OCI-LY3 (cell line): Measurements from ENCODE around the gene NBEA.
"Not testable (repeated sequence)": the region's sequence is repeated elsewhere in the genome, so short reads cannot be mapped to it uniquely, and the experiment has no call there.

Experiments
- H2AFZ ChIP-seq: fragments of 200-600, 300-600 bp; shearing (Covaris generic); 2 replicates; pipeline ENCODE4 v1.6.0; 2014; ENCODE audit warnings: antibody characterized with exemption, low read depth, low read length
- H3K27ac ChIP-seq: fragments of 200-600, 300-600 bp; sonication (generic); 2 replicates; pipeline ENCODE4 v1.5.1; 2014; ENCODE audit warnings: mild to moderate bottlenecking, low read length, moderate library complexity, mixed read lengths
- H3K27me3 ChIP-seq: fragments of 200-600, 300-600 bp; sonication (generic); 2 replicates; pipeline ENCODE4 v1.6.1; 2014; ENCODE audit warnings: low read depth, low read length, mixed read lengths
- H3K36me3 ChIP-seq: fragments of 200-600, 300-600 bp; sonication (generic); replicated peaks from 2 replicates; pipeline ENCODE3; 2014; ENCODE audit warnings: low read depth, low read length, mixed read lengths
- H3K4me1 ChIP-seq: fragments of 300-600, 200-600 bp; sonication (generic); 2 replicates; pipeline ENCODE4 v1.6.1; 2014; ENCODE audit warnings: low read length, mixed read lengths
- H3K4me2 ChIP-seq: fragments of 200-600, 300-600 bp; sonication (generic); 2 replicates; pipeline ENCODE4 v1.6.1; 2014; ENCODE audit warnings: low read length, mixed read lengths
- H3K4me3 ChIP-seq: fragments of 300-600, 200-600 bp; sonication (generic); 2 replicates; pipeline ENCODE4 v1.5.1; 2014; ENCODE audit warnings: antibody characterized with exemption, mild to moderate bottlenecking, low read length, moderate library complexity
- H3K79me2 ChIP-seq: fragments of 300-600, 200-600 bp; shearing (Covaris generic); 2 replicates; pipeline ENCODE4 v1.6.1; 2014; ENCODE audit warnings: mild to moderate bottlenecking, low read length, mixed read lengths
- H3K9ac ChIP-seq: fragments of 300-600, 200-600 bp; shearing (Covaris generic); 2 replicates; pipeline ENCODE4 v1.6.0; 2014; ENCODE audit warnings: mild to moderate bottlenecking, low read length, moderate library complexity
- H3K9me3 ChIP-seq: fragments of 200-600, 300-600 bp; shearing (Covaris generic); 2 replicates; pipeline ENCODE4 v1.6.1; 2014; ENCODE audit warnings: low read length, mixed read lengths; ENCODE audit not compliant: insufficient read depth
- H4K20me1 ChIP-seq: fragments of 200-600, 300-600 bp; sonication (generic); 2 replicates; pipeline ENCODE4 v1.6.1; 2016; ENCODE audit warnings: low read length, mixed read lengths; ENCODE audit not compliant: insufficient read depth
- CTCF ChIP-seq: fragments of 200-600, 300-600 bp; sonication (generic); IDR thresholded peaks from 2 replicates; pipeline ENCODE4 v1.5.1; 2014; ENCODE audit warnings: antibody characterized with exemption, low read length, low read depth
- EZH2phosphoT487 ChIP-seq: fragments of 200-600 bp; shearing (Covaris generic); IDR thresholded peaks from 2 replicates; pipeline ENCODE4 v1.6.1; 2018; ENCODE audit warnings: antibody characterized with exemption, mixed run types, low read depth

Gene NBEA

GRCh38 chr13:35388441-35389355 lies 446.6 kb downstream of the NBEA start:
- Histone ChIP-seq H3K4me3 (no peak overlapping the region), H3K79me2 (no peaks in the 10 kb centered on the region), H3K36me3 (no peaks in the 10 kb centered on the region), H3K27me3 (no peaks in the 10 kb centered on the region), H3K27ac (no peak overlapping the region), H2AFZ (no peak overlapping the region), H3K4me1 (no peaks in the 10 kb centered on the region), H4K20me1 (no peaks in the 10 kb centered on the region), H3K9ac (no peak overlapping the region), H3K4me2 (no peak overlapping the region), H3K9me3 (no peaks in the 10 kb centered on the region)
- TF ChIP-seq EZH2phosphoT487 (no peak), CTCF (no peak)

GRCh38 chr13:35389535-35389934 lies 447.5 kb downstream of the NBEA start:
- no peaks in the 10 kb centered on the region for H3K79me2 ChIP-seq
- H3K36me3 ChIP-seq: no peaks in the 10 kb centered on the region
- H3K4me3 ChIP-seq: no peak overlapping the region
- no peak overlapping the region for H3K9ac ChIP-seq
- no peaks in the 10 kb centered on the region for H3K9me3 ChIP-seq
- H2AFZ ChIP-seq: no peak overlapping the region
- TF ChIP-seq CTCF: no peak
- no peak for TF ChIP-seq EZH2phosphoT487
- H3K4me2 ChIP-seq: no peak overlapping the region
- no peaks in the 10 kb centered on the region for H3K4me1 ChIP-seq
- no peaks in the 10 kb centered on the region for H4K20me1 ChIP-seq
- no peak overlapping the region for H3K27ac ChIP-seq
- no peaks in the 10 kb centered on the region for H3K27me3 ChIP-seq

GRCh38 chr13:35392768-35393167 lies 450.7 kb downstream of the NBEA start:
- Histone ChIP-seq H3K36me3 (no peaks in the 10 kb centered on the region), H3K4me2 (no peak overlapping the region), H4K20me1 (no peaks in the 10 kb centered on the region), H3K9me3 (no peaks in the 10 kb centered on the region), H3K4me1 (no peaks in the 10 kb centered on the region), H3K4me3 (no peak overlapping the region), H3K79me2 (no peaks in the 10 kb centered on the region), H2AFZ (no peak overlapping the region), H3K27me3 (no peaks in the 10 kb centered on the region), H3K27ac (no peak overlapping the region), H3K9ac (no peak overlapping the region)
- TF ChIP-seq CTCF (no peak), EZH2phosphoT487 (no peak)

GRCh38 chr13:35393886-35394285 lies 451.8 kb downstream of the NBEA start:
- Histone ChIP-seq H3K27ac (no peak overlapping the region), H2AFZ (no peak overlapping the region), H3K9me3 (no peaks in the 10 kb centered on the region), H3K9ac (no peak overlapping the region), H3K4me1 (no peaks in the 10 kb centered on the region), H3K4me2 (no peak overlapping the region), H3K27me3 (no peaks in the 10 kb centered on the region), H3K36me3 (no peaks in the 10 kb centered on the region), H3K4me3 (no peak overlapping the region), H4K20me1 (no peaks in the 10 kb centered on the region), H3K79me2 (no peaks in the 10 kb centered on the region)
- TF ChIP-seq EZH2phosphoT487 (no peak), CTCF (no peak)

- not testable (repeated sequence) for H3K4me3 ChIP-seq, H3K4me2 ChIP-seq, H4K20me1 ChIP-seq, H2AFZ ChIP-seq, H3K9ac ChIP-seq, H3K4me1 ChIP-seq, H3K27ac ChIP-seq, H3K27me3 ChIP-seq, H3K36me3 ChIP-seq, H3K79me2 ChIP-seq, H3K9me3 ChIP-seq
Measured at GRCh38 chr13:35408285-35408684, 466.2 kb downstream of the NBEA start.
